GM12873 (cell line): ENCODE results near the gene WDR70.

Source experiments
- TF ChIP-seq, protein P1 (sequence below): IDR thresholded peaks from 2 replicates; pipeline ENCODE4 v1.5.1; 2012; ENCODE audit warnings: low read depth, mild to moderate bottlenecking, moderate library complexity, low read length, control low read depth; ENCODE audit not compliant: insufficient read depth; ENCODE audit errors: missing control alignments

The WDR70 gene

DNA sequence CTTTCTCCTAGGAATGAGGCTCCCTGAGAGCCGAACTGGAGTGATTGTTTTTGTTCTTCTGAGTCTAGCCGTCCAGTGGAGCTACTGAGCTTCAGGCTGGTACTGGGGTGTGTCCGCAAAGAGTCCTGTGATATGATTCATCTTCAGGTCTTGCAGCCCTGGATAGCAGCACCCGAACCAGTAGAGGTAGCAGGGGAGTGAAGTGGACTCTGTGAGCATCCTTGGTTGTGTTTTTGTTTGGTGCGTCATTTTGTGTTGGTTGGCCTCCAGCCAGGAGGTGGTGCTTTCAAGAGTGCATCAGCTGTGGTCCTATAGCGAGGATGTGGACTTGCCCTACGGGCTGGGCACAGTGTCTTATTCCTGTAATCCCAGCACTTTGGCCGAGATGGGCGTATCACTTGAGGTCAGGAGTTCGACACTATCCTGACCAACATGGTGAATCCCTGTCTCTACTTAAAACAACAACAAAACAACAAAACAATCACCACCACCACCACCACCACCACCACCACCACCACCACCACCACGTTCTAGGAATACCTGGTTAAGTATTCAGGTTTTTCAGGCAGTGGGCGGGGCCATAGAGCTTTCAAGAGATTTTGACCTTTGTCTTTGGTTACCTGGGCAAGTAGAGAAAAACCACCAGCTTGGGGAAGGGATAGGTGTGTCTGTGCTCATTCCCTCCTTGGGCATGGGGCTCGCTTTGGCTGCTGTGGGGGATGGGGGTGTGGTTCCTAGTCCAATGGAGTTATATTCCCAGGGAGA, 154.0 kb downstream of the WDR70 start:
- TF ChIP-seq, protein P1, sequence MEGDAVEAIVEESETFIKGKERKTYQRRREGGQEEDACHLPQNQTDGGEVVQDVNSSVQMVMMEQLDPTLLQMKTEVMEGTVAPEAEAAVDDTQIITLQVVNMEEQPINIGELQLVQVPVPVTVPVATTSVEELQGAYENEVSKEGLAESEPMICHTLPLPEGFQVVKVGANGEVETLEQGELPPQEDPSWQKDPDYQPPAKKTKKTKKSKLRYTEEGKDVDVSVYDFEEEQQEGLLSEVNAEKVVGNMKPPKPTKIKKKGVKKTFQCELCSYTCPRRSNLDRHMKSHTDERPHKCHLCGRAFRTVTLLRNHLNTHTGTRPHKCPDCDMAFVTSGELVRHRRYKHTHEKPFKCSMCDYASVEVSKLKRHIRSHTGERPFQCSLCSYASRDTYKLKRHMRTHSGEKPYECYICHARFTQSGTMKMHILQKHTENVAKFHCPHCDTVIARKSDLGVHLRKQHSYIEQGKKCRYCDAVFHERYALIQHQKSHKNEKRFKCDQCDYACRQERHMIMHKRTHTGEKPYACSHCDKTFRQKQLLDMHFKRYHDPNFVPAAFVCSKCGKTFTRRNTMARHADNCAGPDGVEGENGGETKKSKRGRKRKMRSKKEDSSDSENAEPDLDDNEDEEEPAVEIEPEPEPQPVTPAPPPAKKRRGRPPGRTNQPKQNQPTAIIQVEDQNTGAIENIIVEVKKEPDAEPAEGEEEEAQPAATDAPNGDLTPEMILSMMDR = no peak

DNA sequence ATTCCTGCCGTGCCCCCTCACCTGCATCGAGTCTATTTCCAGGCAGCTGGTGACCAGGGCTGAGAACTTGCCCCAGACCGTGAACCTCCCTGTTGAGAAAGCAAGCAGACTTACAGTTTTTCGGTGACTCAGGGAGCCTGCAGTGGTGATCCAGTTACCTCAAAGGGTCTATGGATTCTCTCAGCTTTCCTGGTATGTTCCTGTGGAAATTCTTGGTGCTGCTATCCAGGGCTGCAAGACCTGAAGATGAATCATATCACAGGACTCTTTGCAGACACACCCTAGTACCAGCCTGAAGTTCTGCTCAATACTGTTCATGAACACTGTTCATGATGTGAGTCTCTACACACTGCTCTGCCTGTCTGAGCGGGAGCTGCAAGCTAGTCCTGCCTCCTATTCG, 154.7 kb downstream of the WDR70 start:
- TF ChIP-seq, protein P1 = no peak

DNA sequence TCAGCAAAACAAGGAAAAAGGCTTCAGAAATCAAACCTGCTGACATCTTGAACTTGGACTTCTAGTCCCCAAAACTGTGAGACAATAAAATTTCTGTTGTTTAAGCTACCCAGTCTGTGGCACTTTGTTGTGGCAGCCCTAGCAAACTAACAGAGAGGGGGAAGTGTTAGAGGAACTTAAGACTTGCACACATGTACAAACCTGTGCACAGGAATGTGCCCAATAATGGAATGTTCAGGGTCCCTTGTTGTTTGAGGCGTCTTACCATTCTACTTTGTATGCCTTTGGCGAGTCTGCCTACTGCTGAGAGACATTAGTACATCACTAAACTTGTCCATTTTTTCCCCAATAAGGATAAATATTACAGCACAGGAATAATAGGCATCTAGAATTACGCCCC, 160.3 kb downstream of the WDR70 start:
- TF ChIP-seq, protein P1 = no peak

DNA sequence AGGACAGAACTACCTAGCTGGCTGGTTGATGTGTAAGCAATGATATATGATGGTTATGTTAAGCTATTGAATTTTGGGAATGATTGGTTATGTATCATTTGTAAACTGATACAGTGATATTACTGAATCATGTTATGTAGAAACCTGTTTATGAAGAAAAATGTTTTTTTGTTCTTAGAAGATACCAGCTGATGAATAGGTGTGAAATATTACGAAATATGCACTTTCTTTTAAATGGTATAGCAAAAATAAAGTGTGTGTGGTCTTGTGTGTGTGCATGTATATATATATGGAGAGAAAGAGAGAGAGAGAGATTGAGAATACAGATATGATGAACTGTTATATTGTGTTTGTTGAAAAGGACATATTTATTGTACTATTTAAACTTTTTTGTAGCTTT, 164.1 kb downstream of the WDR70 start:
- TF ChIP-seq, protein P1 = no peak

DNA sequence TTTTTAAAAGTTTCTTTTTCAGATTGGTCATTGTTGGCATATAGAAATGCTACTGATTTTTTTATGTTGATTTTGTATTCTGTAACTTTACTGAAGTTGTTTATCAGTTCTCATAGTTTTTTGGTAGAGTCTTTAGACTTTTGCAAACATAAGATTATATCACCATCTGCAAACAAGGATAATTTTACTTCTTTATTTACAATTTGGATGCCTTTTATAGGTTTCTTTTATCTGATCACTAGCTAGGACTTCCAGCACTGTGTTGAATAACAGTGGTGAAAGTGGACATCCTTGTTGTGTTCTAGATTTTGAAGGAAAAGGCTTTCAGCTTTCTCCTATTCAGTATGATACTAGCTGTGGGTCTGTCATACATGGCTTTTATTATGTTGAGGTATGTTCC, 170.3 kb downstream of the WDR70 start:
- TF ChIP-seq, protein P1 = no peak

DNA sequence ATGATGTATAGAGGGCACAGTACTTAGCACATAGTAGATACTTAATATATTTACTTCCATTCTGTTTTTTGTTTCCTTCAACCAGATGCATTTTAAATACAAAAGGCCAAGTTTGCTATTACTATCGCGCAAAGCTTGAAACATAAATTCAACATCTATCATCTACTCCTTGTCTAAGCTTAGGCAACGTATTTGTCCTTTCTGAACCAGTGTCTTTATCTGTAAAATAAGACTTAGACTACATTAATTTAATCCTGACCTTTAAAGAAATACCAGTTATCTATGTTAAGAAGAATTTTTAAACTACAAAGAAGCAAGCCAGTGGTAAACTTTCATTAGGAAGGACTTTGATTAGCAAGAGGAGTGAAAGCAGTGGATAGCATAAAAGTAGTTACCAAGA, 173.0 kb downstream of the WDR70 start:
- TF ChIP-seq, protein P1 = no peak

DNA sequence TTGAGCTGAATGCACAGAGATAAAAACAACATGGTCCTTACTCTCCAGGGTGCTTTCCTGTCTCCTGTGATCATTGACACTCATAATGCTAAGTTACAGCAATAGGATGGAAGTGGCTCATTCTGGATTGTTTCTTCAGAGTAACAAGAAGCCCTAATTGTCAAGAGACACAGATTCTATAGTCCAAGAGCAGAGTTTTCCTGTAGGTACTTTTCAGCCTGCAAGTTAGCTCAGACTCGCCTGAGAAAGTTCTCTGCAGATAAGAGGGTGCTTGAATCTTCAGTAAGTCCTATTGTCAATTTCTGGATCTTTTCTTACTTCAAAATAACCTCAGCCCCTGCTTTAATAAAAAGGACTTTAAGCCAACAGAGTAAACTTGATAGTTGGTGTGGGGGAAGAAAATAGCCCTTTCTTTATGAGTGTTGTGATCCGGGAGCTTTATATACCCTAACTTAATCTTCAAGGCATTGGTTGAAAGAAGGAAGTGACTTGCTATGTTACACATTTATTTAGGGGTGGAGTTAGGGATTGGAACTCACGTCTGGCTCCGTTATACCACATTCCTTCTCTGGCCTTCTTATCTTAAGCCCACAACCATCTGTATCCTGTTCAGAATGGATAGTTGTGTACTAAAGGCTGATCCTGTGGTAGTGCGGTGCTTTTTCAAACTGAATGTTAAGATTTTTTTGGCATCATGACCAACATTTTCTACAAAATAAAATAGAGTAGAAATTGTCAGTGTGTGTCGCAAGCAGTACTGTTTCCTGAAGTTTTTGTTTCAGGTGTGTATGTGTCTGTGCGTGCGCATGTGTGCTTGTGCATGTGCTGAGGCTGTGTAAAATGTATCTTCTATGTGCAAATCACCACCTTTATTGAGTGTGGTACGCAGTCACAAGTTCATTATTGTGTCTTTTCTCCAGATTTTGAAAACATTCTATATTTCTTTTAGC, 173.9 kb downstream of the WDR70 start:
- TF ChIP-seq, protein P1 = no peak
